Measurements from ENCODE around the gene HVCN1.
"Not testable (repeated sequence)": the region's sequence is repeated elsewhere in the genome, so short reads cannot be mapped to it uniquely, and the experiment has no call there.

The HVCN1 gene

DNA sequence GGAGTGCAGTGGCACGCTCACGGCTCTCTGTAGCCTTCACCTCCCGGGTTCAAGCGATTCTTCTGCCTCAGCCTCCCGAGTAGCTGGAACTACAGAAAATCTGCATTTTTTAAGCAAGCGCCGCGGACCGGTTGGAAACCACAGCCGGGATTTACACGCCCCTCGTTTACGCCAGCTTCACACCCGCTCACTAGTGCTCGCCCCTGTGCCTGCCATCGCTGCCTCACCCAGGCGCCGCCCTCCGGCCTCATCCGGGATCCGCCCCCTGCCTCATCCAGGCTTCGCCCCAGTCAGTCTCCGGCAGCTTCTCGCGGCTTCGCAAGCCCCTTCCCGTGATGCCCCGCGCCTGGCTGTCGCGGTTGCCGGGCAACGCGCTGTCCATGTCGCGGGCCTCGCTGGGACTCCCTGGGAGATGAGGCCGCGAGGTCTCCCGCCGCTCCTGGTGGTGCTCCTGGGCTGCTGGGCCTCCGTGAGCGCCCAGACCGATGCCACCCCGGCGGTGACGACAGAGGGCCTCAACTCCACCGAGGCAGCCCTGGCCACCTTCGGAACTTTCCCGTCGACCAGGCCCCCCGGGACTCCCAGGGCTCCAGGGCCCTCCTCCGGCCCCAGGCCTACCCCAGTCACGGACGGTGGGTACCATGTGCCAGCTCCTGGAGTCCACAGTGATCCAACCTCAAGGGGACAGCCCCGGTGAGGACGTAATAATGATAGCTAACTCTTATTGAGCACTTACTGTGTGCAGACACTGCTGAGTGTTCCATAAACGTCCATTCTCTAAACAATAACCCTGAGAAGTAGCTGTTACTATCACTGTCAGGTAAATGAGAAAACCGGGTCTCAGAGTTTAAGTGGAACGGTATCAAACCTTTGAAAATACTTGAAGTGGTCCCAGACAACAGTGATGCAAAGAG is 74.9 kb downstream of the HVCN1 start, which contains the start of gene TCTN1:
TCTN1 (plus strand) TSS at position 359 of the 914 bp plus-strand sequence; CDS start at position 413, 54 bp downstream.
- peak; percentile 98 for DNase-seq

DNA sequence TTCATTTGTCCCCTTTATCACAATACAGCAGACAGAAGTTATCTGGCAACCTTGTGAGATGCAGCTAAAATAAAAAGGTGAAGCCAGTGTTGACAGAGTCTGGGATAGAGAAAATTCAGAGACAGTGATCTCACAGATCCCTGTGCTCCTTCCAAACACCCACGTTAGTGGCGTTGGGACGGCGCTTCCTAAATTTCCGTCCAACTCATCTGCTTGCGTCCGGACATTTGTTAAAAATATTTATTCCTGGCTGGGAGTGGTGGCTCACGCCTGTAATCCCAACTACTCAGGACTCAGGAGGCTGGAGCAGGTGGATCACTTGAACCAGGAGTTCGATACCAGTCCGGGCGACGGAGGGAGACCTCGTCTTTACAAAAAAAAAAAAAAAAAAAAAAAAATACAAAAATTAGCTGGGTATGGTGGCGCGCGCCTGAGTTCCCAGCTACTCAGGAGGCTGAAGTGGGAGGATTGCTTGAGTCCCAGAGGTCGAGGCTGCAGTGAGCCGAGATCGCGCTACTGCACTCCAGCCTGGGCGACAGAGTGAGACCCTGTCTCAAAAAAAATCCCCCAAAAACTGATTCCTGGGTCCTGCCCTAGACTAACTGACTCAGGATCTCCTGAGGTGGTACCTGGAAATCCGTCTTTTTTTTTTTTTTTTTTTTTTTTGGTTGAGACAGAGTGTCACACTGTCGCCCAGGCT is 75.7 kb downstream of the HVCN1 start:
- no peak for DNase-seq

DNA sequence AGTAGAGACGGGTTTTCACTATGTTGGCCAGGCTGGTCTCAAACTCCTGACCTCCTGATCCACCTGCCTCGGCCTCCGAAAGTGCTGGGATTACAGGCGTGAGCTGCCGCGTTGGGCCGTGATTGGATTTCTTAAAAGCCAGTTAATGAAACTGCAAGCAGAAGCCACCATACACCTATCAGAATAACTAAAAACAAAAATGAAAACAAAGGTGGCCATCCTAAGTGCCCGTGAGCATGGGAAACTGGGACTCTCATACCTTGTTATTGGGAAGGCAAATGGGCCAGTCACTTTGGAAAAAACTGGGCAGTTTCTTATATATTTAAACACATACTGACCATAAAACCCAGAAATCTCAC is 82.7 kb downstream of the HVCN1 start:
- DNase-seq = no peak

DNA sequence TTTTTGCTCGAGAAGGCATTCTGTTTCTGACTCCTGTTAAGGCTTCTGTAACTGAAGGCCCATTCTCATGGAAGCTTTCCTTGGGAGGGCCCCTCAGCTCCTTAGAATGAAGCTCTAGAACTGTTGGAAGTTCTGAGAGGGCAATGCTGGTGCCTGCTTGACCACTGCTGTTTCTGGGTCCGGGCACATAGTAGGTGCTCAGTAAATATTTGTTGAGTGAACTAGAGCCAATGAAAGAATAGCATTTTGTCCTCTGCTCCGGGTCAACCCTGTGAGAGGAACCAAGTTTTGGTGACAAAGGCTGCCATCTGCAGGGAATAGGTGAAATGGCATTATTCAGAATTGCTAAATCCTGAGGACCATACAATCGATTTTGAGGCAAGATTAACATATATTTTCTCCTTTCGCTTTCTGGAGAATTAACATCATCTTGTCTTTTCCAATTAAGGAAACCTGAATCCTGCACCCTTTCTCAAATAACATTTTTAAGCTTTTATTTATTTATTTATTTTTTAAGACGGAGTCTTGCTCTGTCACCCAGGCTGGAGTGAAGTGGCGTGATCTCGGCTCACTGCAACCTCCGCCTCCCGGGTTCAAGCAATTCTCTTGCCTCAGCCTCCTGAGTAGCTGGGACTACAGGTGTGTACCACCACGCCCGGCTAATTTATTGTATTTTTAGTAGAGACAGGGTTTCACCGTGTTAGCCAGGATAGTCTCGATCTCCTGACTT is 86.7 kb downstream of the HVCN1 start:
- DNase-seq = not testable (repeated sequence)

DNA sequence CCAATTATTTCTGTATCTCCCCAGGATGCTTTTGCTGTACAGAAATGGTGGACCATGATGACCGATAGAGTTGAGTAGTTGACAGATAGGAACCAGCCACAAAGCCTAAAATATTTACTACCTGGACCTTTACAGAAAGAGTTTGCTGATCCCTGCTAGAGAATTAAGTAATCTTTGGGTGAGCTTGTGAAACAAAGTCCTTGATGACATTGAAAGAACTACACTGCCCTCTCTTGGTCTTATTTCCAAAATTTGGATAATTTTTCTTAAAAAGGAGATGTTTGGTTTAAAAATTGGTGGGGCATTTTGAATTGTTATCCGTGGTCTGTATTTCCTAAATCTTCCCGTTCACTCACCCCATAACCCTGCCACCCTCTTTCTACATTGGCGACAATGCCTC is 88.7 kb downstream of the HVCN1 start:
- DNase-seq = no peak

DNA sequence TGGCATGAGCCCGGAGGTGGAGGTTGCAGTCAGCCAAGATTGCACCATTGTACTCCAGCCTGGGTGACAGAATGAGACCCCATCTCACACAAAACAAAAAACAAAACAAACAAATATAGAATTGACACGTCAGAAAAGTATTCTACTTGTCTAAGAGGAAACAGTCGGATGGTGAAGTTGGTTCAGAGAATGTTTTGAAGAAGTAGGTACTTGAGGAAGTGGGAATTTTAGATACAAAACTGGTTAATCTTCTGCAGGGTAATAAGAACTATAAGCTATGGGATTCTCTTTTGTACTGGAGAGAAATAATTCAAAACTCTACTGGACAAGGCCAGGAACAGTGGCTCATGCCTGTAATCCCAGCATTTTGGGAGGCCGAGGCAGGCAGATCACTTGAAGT is 89.6 kb downstream of the HVCN1 start:
- no peak for DNase-seq

All from activated CD8-positive, alpha-beta memory T cell treated with anti-CD3 and anti-CD28 coated beads, Interleukin-2, amount 50 U/mL, for 48 hours (primary cell).